ENCODE data around the gene CUX1. TPM values are rescaled to one million over a fixed set of nuclear protein-coding genes. Genes with fewer than 3 reads are reported as not detected.

The CUX1 gene
- total and polyA plus RNA-seq, 2 of the 13 experiments (the other 11 are each of a cell fraction or from before 2014, with no cell fraction given): 13.7 to 14.9 TPM

DNA sequence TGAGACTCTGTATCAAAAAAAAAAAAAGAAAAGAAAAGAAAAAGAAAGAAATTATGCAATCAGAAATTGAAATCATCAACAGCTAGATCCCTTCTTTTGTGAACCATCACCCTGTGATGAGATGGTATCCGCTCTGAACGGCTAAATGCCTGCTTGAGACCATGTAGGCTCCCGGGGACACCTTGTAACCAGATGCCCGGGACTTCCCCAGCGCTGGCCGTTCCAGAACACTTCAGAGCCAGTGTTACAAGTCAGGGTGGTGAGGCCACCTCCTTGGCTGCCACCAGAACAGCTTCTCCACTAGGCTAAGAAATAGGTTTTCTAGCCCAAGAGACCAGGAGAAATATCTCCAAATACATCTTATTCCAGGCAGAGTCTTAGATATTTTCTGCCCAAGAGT, 349.8 kb downstream of the CUX1 start:
- ATAC-seq (no peak), DNase-seq (ENCODE audit: low spot score) (no peak), FAIRE-seq (no peak)
- WGBS (ENCODE audit: low lambda C conversion rate): 96% methylated on average over 5 of the region's 6 CpGs
- Histone ChIP-seq H3K27me3 (ENCODE audit: control insufficient read depth in 1 of 2, insufficient read depth in 2 of 2, low read length in 2 of 2) (no peaks in the 10 kb centered on the region), H2AFZ (ENCODE audit: low read length) (no peak overlapping the region), H3K36me3 (replicated peaks in 1 of 2; ENCODE audit: control insufficient read depth in 1 of 2, insufficient read depth in 2 of 2, low read length in 2 of 2) (peaks cover 8 to 44% of the 10 kb centered on the region in 2 experiments; a peak in 4 of 5 replicates), H4K20me1 (ENCODE audit: insufficient read depth, low read length) (no peaks in the 10 kb centered on the region), H3K9me3 (ENCODE audit: low read length) (no peaks in the 10 kb centered on the region), H3K4me2 (ENCODE audit: low read depth, low read length) (no peak overlapping the region), H3K79me2 (ENCODE audit: insufficient read depth, low read length) (no peaks in the 10 kb centered on the region), H3K4me3 (replicated peaks in 1 of 3; ENCODE audit: insufficient read depth in 1 of 3, low read depth in 2 of 3, low read length in 3 of 3) (no peak overlapping the region), H3K27ac (ENCODE audit: extremely low read length, insufficient read depth, low read length) (no peak overlapping the region), H3K9ac (ENCODE audit: insufficient read depth, low read depth, low read length) (no peak overlapping the region), H3K4me1 (ENCODE audit: insufficient read depth, low read length) (no peaks in the 10 kb centered on the region)
- intact Hi-C loops (cut with micrococcal nuclease; ENCODE audit: unreplicated experiment) (no loop called here), in situ Hi-C loops (cut with HindIII; ENCODE audit: extremely low pct_ligation_motif_present, low pct_unique_long_range_greater_than_20kb) (no loop called here)
- TF ChIP-seq ZFP1 (CRISPR knock-in tag; IDR thresholded peaks at IDR 0.05) (no peak), NR0B2 (CRISPR knock-in tag; IDR thresholded peaks at IDR 0.05) (no peak)
- POLR2A ChIA-PET: no interaction called here
- BruUV-seq (replicated peaks): no TSS peak
- CTCF ChIA-PET (ENCODE audit: low intra/inter-chr PET ratio, low total read pairs): no interaction called here

DNA sequence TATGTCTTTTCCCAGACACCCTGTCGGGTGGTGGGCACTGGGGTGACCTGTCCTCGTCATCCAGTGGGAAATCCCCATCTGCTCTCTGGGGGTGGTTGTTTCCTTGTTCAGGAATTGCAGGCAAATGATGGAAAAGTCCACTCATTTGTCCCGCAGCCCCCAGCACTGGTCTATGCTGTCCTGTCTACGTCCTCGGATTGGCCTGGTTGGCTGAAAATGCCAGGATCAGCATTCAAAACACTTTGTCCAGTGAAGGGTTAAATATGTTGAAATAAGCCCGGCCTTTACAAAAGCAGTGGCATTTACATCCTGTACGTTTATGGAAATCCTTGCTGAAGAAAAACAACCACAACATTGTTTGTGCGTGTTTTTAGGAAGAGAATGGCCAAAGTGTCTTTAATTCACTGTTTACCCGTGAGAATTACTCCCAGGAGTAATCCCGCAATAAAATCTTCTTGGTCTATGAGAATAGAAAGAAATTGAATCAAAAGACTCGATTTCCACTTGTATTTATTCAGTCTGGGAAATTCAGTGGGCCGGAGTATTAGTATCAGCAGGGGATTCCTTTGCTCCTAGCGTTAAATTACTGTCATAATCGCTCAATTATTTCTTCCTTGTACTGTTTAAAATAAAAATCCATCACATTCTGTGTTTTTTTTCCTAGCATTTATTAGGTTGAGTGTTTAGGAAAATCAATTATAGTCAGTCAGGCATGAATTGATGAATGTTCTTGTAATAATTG, 352.4 kb downstream of the CUX1 start:
- intact Hi-C loops (cut with micrococcal nuclease; ENCODE audit: unreplicated experiment): no loop called here
- peaks cover 6 to 42% of the 10 kb centered on the region in 2 experiments; a peak in 4 of 5 replicates for H3K36me3 ChIP-seq (replicated peaks in 1 of 2; ENCODE audit: control insufficient read depth in 1 of 2, insufficient read depth in 2 of 2, low read length in 2 of 2)
- H3K4me1 ChIP-seq (ENCODE audit: insufficient read depth, low read length): no peaks in the 10 kb centered on the region
- H3K4me2 ChIP-seq (ENCODE audit: low read depth, low read length): no peak overlapping the region
- no peaks in the 10 kb centered on the region for H4K20me1 ChIP-seq (ENCODE audit: insufficient read depth, low read length)
- no peaks in the 10 kb centered on the region for H3K79me2 ChIP-seq (ENCODE audit: insufficient read depth, low read length)
- in situ Hi-C loops (cut with HindIII; ENCODE audit: extremely low pct_ligation_motif_present, low pct_unique_long_range_greater_than_20kb): no loop called here
- no peaks in the 10 kb centered on the region for H3K27me3 ChIP-seq (ENCODE audit: control insufficient read depth in 1 of 2, insufficient read depth in 2 of 2, low read length in 2 of 2)
- H2AFZ ChIP-seq (ENCODE audit: low read length): no peak overlapping the region
- ATAC-seq: no peak
- no peak for TF ChIP-seq HOXA7 (CRISPR knock-in tag; IDR thresholded peaks at IDR 0.05)
- TF ChIP-seq ZNF652 (CRISPR knock-in tag; IDR thresholded peaks at IDR 0.05; ENCODE audit: borderline replicate concordance, low read depth): peak; percentile 72; the same call in 1 of the 2 replicates
- no peak for TF ChIP-seq HOXA3 (CRISPR knock-in tag; IDR thresholded peaks at IDR 0.05)
- TF ChIP-seq ZFP36L1 (CRISPR knock-in tag; IDR thresholded peaks at IDR 0.05): no peak
- TF ChIP-seq, protein P1, sequence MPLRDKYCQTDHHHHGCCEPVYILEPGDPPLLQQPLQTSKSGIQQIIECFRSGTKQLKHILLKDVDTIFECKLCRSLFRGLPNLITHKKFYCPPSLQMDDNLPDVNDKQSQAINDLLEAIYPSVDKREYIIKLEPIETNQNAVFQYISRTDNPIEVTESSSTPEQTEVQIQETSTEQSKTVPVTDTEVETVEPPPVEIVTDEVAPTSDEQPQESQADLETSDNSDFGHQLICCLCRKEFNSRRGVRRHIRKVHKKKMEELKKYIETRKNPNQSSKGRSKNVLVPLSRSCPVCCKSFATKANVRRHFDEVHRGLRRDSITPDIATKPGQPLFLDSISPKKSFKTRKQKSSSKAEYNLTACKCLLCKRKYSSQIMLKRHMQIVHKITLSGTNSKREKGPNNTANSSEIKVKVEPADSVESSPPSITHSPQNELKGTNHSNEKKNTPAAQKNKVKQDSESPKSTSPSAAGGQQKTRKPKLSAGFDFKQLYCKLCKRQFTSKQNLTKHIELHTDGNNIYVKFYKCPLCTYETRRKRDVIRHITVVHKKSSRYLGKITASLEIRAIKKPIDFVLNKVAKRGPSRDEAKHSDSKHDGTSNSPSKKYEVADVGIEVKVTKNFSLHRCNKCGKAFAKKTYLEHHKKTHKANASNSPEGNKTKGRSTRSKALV (CRISPR knock-in tag; IDR thresholded peaks at IDR 0.05): no peak
- no peak for TF ChIP-seq ZXDC (CRISPR knock-in tag; IDR thresholded peaks at IDR 0.05)
- H3K27ac ChIP-seq (ENCODE audit: extremely low read length, insufficient read depth, low read length): no peak overlapping the region
- DNase-seq (ENCODE audit: low spot score): no peak
- no peak for FAIRE-seq
- no peak overlapping the region for H3K9ac ChIP-seq (ENCODE audit: insufficient read depth, low read depth, low read length)
- H3K9me3 ChIP-seq (ENCODE audit: low read length): no peaks in the 10 kb centered on the region
- POLR2A ChIA-PET: no interaction called here
- WGBS (ENCODE audit: low lambda C conversion rate): 84% methylated on average over 14 of the region's 14 CpGs
- no peak overlapping the region for H3K4me3 ChIP-seq (replicated peaks in 1 of 3; ENCODE audit: insufficient read depth in 1 of 3, low read depth in 2 of 3, low read length in 3 of 3)
- BruUV-seq (replicated peaks): no TSS peak
- CTCF ChIA-PET (ENCODE audit: low intra/inter-chr PET ratio, low total read pairs): no interaction called here
